GM12878 (cell line): ENCODE results near the gene PPP1R13L. TPM values are rescaled to one million over a fixed set of nuclear protein-coding genes. Genes with fewer than 3 reads are reported as not detected.

ENCODE experiments used
- ATAC-seq: fragments of 200-7000 bp; cut with Tn5 transposase; 3 replicates; pipeline ENCODE4 v1.9.1; 2020; ENCODE audit warnings: mild to moderate bottlenecking, moderate library complexity
- BruUV-seq: library from RNA; stranded (reverse); fragments of 400-500 nt; replicated peaks from 2 replicates; lab custom pipeline; 2021; lab: Mats Ljungman, UMichigan
- CTCF ChIA-PET: fragments of 300-600 bp; sonication (Branson Sonifier 250); formaldehyde crosslinking; extraction: SDS; loops from one replicate; lab custom pipeline; 2021; ENCODE audit warnings: inconsistent platforms; lab: Yijun Ruan, JAX
- POLR2A ChIA-PET: fragments of 350-600 bp; formaldehyde crosslinking; extraction: SDS; loops from one replicate; lab custom pipeline; 2021; ENCODE audit warnings: inconsistent platforms; lab: Charles Lee
- RAD21 ChIA-PET: fragments of 300-600 bp; sonication (Branson Sonifier 250); formaldehyde crosslinking; loops from one replicate; lab custom pipeline; 2023; ENCODE audit warnings: antibody characterized with exemption; ENCODE audit not compliant: unreplicated experiment; lab: Charles Lee
- SMC1A ChIA-PET: fragments of 300-600 bp; sonication (Branson Sonifier 250); formaldehyde crosslinking; loops from one replicate; lab custom pipeline; 2023; ENCODE audit not compliant: unreplicated experiment, uncharacterized antibody; lab: Charles Lee
- DNase-seq: peaks from one replicate; pipeline ENCODE4 v3.0.0-alpha.2; 2011; ENCODE audit warnings: low read depth, low spot score
- FAIRE-seq: peaks from 3 replicates; lab custom pipeline; 2011; peaks lifted over from hg19 to GRCh38; lab: Jason Lieb, UNC
- H2AFZ ChIP-seq: 2 replicates; pipeline ENCODE4 v1.6.0; 2011; ENCODE audit warnings: low read depth, low read length, control low read depth; ENCODE audit not compliant: control insufficient read depth
- H3K27ac ChIP-seq: 2 replicates; pipeline ENCODE4 v1.5.1; 2011; ENCODE audit warnings: control low read depth; ENCODE audit not compliant: control insufficient read depth, insufficient read depth
- H3K27me3 ChIP-seq, 2 experiments: replicated peaks in 1 of 2; 2 replicates each; pipeline versions ENCODE4 v1.6.0 to v1.6.1; 2011; ENCODE audit warnings: low read length in 1 of 2; ENCODE audit not compliant: control insufficient read depth in 2 of 2, insufficient read depth in 2 of 2
- H3K36me3 ChIP-seq, 2 experiments: 2 replicates each; pipeline ENCODE4 v1.5.1; 2011; ENCODE audit warnings: low read length in 1 of 2; ENCODE audit not compliant: control insufficient read depth in 2 of 2, insufficient read depth in 2 of 2
- H3K4me1 ChIP-seq: 2 replicates; pipeline ENCODE4 v1.6.1; 2011; ENCODE audit warnings: mild to moderate bottlenecking, low read length, moderate library complexity, mixed read lengths; ENCODE audit not compliant: control insufficient read depth, insufficient read depth
- H3K4me2 ChIP-seq: 2 replicates; pipeline ENCODE4 v1.6.0; 2011; ENCODE audit warnings: control low read depth; ENCODE audit not compliant: control insufficient read depth, insufficient read depth
- H3K4me3 ChIP-seq: fragments of 200-600 bp; sonication (generic); 2 replicates; pipeline ENCODE4 v1.5.1; 2016
- H3K79me2 ChIP-seq: 2 replicates; pipeline ENCODE4 v1.6.0; 2011; ENCODE audit warnings: low read length; ENCODE audit not compliant: control insufficient read depth, insufficient read depth
- H3K9ac ChIP-seq: 2 replicates; pipeline ENCODE4 v1.8.0; 2011; ENCODE audit warnings: low read length, control low read depth, mixed read lengths; ENCODE audit not compliant: control insufficient read depth, insufficient read depth
- H3K9me3 ChIP-seq: replicated peaks from 3 replicates; pipeline ENCODE4 v1.5.1; 2011; ENCODE audit warnings: mild to moderate bottlenecking, low read length; ENCODE audit not compliant: control insufficient read depth, insufficient read depth
- H4K20me1 ChIP-seq: 2 replicates; pipeline ENCODE4 v1.6.0; 2011; ENCODE audit not compliant: control insufficient read depth, insufficient read depth
- RELA ChIP-seq: fragments of 450-650 bp; IDR thresholded peaks from 2 replicates; pipeline ENCODE4 v1.8.0; 2014; ENCODE audit warnings: borderline replicate concordance; ENCODE audit not compliant: partially characterized antibody
- WGBS: methylation state at CpG from one replicate; pipeline ENCODE4 v1.1.6; 2016; ENCODE audit warnings: low lambda C conversion rate; ENCODE audit not compliant: insufficient replicate concordance, insufficient coverage; ENCODE audit errors: missing lambda C conversion rate; 5-methylcytosine and 5-hydroxymethylcytosine counted together
- in situ Hi-C: fragments of 300-500 bp; cut with MboI; formaldehyde crosslinking; loops from 9 replicates; pipeline ENCODE4 v1.14.3; 2018; ENCODE audit warnings: mixed read lengths
- intact Hi-C: fragments of 100-400 bp; cut with micrococcal nuclease; formaldehyde crosslinking; loops from one replicate; pipeline ENCODE4 v1.14.2; 2022; ENCODE audit not compliant: unreplicated experiment
- polyA plus RNA-seq, 11 experiments: library from polyadenylated mRNA; depleted of rRNA in 4 of 11; unstranded in 6 of 11; stranded (reverse) in 5 of 11; fragments of >200 nt; fragmentation: Nextera tagmentation in 4 of 11; fragmentation: Illumina TruSeq in 1 of 11; extraction: Ambion mirVana in 4 of 11; extraction: Trizol in 1 of 11; gene quantifications; 1 replicate in 1 of 11; 2 replicates in 10 of 11; pipeline versions ENCODE4 v1.2.1 to v1.2.3, GENCODE V29; 2011 to 2016; ENCODE audit warnings: inconsistent platforms in 2 of 11, missing spikeins in 2 of 11, low read depth in 1 of 11
- total RNA-seq, 4 experiments: library from RNA; depleted of rRNA in 3 of 4; stranded (reverse); fragments of >200 nt in 3 of 4; fragmentation: Illumina TruSeq in 1 of 4; extraction: Trizol in 1 of 4; gene quantifications; 2 replicates each; pipeline versions ENCODE4 v1.2.1 to v1.2.3, GENCODE V29; 2013 to 2021
- TF ChIP-seq, protein P1 (sequence below): IDR thresholded peaks from 2 replicates; pipeline ENCODE4 v1.6.1; 2011; ENCODE audit warnings: borderline replicate concordance, low read depth, mild to moderate bottlenecking, moderate library complexity, low read length; ENCODE audit not compliant: insufficient read depth, poor library complexity, severe bottlenecking
- TF ChIP-seq, protein P2 (sequence below): IDR thresholded peaks from 2 replicates; pipeline ENCODE4 v1.6.1; 2011; ENCODE audit warnings: mild to moderate bottlenecking, low read depth, low read length, moderate library complexity; ENCODE audit not compliant: insufficient replicate concordance

Gene PPP1R13L
- total and polyA plus RNA-seq, 10 of the 15 experiments (the other 5 are each of a cell fraction or from before 2014, with no cell fraction given) = 0.40 to 10.0 (median 2.5) TPM

- intact Hi-C loops (no loop called here), in situ Hi-C loops (no loop called here)
- SMC1A ChIA-PET = no interaction called here
- BruUV-seq = no TSS peak
- Histone ChIP-seq H4K20me1 (no peaks in the 10 kb centered on the region), H3K4me3 (no peak overlapping the region), H3K4me2 (no peak overlapping the region), H2AFZ (no peak overlapping the region), H3K79me2 (no peaks in the 10 kb centered on the region), H3K27me3 (0 out of 4 replicates have a peak, but pooled peaks cover 0 to 1% of the 10 kb centered on the region in 2 experiments), H3K36me3 (no peaks in the 10 kb centered on the region), H3K9me3 (no peaks in the 10 kb centered on the region), H3K4me1 (peaks cover 3% of the 10 kb centered on the region; the same call in 1 of the 2 replicates), H3K27ac (no peak overlapping the region), H3K9ac (no peak overlapping the region)
- ATAC-seq (no peak), FAIRE-seq (no peak), DNase-seq (no peak)
- TF ChIP-seq RELA = no peak
- TF ChIP-seq, protein P1, sequence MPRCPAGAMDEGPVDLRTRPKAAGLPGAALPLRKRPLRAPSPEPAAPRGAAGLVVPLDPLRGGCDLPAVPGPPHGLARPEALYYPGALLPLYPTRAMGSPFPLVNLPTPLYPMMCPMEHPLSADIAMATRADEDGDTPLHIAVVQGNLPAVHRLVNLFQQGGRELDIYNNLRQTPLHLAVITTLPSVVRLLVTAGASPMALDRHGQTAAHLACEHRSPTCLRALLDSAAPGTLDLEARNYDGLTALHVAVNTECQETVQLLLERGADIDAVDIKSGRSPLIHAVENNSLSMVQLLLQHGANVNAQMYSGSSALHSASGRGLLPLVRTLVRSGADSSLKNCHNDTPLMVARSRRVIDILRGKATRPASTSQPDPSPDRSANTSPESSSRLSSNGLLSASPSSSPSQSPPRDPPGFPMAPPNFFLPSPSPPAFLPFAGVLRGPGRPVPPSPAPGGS = peak; percentile 38
- TF ChIP-seq, protein P2, sequence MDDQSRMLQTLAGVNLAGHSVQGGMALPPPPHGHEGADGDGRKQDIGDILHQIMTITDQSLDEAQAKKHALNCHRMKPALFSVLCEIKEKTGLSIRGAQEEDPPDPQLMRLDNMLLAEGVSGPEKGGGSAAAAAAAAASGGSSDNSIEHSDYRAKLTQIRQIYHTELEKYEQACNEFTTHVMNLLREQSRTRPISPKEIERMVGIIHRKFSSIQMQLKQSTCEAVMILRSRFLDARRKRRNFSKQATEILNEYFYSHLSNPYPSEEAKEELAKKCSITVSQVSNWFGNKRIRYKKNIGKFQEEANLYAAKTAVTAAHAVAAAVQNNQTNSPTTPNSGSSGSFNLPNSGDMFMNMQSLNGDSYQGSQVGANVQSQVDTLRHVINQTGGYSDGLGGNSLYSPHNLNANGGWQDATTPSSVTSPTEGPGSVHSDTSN = peak; percentile 5
- RAD21 ChIA-PET = no interaction called here
- POLR2A ChIA-PET = no interaction called here
- CTCF ChIA-PET = no interaction called here
- 70% methylated on average over 13 of the region's 13 CpGs for WGBS
Measured at GRCh38 chr19:45342911-45343310, 62.0 kb downstream of the PPP1R13L start.
